ENCODE results near the gene ARHGAP10. TPM values are rescaled to one million over a fixed set of nuclear protein-coding genes. Genes with fewer than 3 reads are reported as not detected.

Gene ARHGAP10
- total RNA-seq: 13.7 and 15.5 TPM in 2 replicates

GRCh38 chr4:147731580-147732517 lies at the start of gene ARHGAP10:
TSS of gene ARHGAP10 (plus strand) at chr4:147732088. CDS start at chr4:147732302, 214 bp downstream.

GRCh38 chr4:147683717-147684700 lies 47.9 kb upstream of the ARHGAP10 start, which contains the start of gene PRMT9:
TSS of gene PRMT9 (minus strand) at chr4:147684163. CDS start at chr4:147683987, 176 bp downstream.

Other genes starting within 250 kb of the ARHGAP10 start
- gene TMEM184C, start 114.7 kb upstream of the ARHGAP10 start, total RNA-seq: 21.0 and 29.5 TPM in 2 replicates
- gene PRMT9, start 47.9 kb upstream of the ARHGAP10 start, total RNA-seq: 5.2 and 6.6 TPM in 2 replicates

Measured in mesangial cell (primary cell).